Muscle layer of duodenum (tissue), 2 donors: Measurements from ENCODE around the gene INO80E.

Experiments
- H3K27ac ChIP-seq: one replicate; pipeline ENCODE4 v1.7.0; 2013; ENCODE audit warnings: mild to moderate bottlenecking, low read length
- H3K27me3 ChIP-seq: one replicate; pipeline ENCODE4 v1.7.0; 2013; ENCODE audit warnings: low read depth, mild to moderate bottlenecking, control low read depth, low read length
- H3K36me3 ChIP-seq, 2 donors: one replicate each; pipeline ENCODE4 v1.7.0; 2013; ENCODE audit warnings: low read length in 2 of 2, control low read depth in 1 of 2, mild to moderate bottlenecking in 1 of 2; ENCODE audit not compliant: insufficient read depth in 2 of 2, control insufficient read depth in 1 of 2
- H3K4me1 ChIP-seq, 2 donors: one replicate each; pipeline ENCODE4 v1.7.0; 2013; ENCODE audit warnings: low read length in 2 of 2, mild to moderate bottlenecking in 2 of 2, control low read depth in 1 of 2, moderate library complexity in 1 of 2; ENCODE audit not compliant: insufficient read depth in 2 of 2, control insufficient read depth in 1 of 2
- H3K4me3 ChIP-seq, 2 donors: one replicate each; pipeline ENCODE4 v1.7.0; 2013; ENCODE audit warnings: low read length in 2 of 2, low read depth in 1 of 2, mild to moderate bottlenecking in 1 of 2
- H3K9me3 ChIP-seq, 2 donors: one replicate each; pipeline ENCODE4 v1.7.0; 2013; ENCODE audit warnings: low read length in 2 of 2, control low read depth in 1 of 2, mild to moderate bottlenecking in 1 of 2; ENCODE audit not compliant: control insufficient read depth in 1 of 2
- donor health status: healthy.

The INO80E gene

GRCh38 chr16:30051518-30051917, 55.5 kb downstream of the INO80E start:
- H3K4me3 ChIP-seq, result no peak overlapping the region
- no peaks in the 10 kb centered on the region for H3K9me3 ChIP-seq
- H3K36me3 ChIP-seq, result no peaks in the 10 kb centered on the region
- peaks cover 6 to 8% of the 10 kb centered on the region in 2 donors for H3K4me1 ChIP-seq
- H3K27ac ChIP-seq, result no peak overlapping the region
- no peaks in the 10 kb centered on the region for H3K27me3 ChIP-seq

- no peaks in the 10 kb centered on the region for H3K9me3 ChIP-seq
- H3K4me1 ChIP-seq, result peaks cover 6 to 8% of the 10 kb centered on the region in 2 donors
- H3K27ac ChIP-seq, result peak overlapping the region; percentile 1
- peak overlapping the region; percentile 78 to 79 for H3K4me3 ChIP-seq
- H3K36me3 ChIP-seq, result no peaks in the 10 kb centered on the region
- H3K27me3 ChIP-seq, result no peaks in the 10 kb centered on the region
Observed at GRCh38 chr16:30052671-30053372, 56.8 kb downstream of the INO80E start.

DNA sequence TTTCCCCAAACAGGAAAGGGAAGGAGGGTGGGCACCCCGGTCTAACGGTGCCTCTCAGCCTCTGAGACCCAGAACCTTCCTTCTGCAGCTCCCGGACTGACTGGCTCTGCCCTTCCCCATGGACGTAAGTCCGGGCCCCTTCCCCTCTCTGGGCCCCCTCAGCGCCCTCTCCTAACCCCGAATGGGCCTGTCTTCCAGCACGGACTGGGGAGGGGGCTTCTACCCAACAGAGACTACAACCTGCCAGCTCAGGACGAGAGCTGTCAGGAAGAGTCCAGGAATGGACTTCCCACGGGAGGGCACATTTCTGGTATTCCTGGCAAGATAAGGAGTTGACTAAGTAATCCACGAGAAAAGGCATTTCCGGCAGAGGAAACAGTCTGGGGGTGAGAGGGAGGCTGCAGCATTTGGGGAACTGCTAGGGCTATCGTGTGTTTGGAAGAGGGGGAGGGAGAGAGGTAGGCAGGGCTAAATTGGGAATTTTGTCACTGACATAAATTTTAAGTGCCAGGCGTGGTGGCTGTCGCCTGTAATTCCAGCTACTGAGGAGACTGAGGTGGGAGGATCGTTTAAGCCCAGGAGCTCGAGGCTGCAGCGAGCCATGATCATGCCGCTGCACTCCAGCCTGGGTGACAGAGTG, 57.5 kb downstream of the INO80E start:
- Histone ChIP-seq H3K4me1 (peaks cover 6 to 8% of the 10 kb centered on the region in 2 donors), H3K27ac (peak overlapping the region; percentile 1), H3K4me3 (peak overlapping the region; percentile 78 to 79), H3K36me3 (no peaks in the 10 kb centered on the region), H3K9me3 (no peaks in the 10 kb centered on the region), H3K27me3 (no peaks in the 10 kb centered on the region)

DNA sequence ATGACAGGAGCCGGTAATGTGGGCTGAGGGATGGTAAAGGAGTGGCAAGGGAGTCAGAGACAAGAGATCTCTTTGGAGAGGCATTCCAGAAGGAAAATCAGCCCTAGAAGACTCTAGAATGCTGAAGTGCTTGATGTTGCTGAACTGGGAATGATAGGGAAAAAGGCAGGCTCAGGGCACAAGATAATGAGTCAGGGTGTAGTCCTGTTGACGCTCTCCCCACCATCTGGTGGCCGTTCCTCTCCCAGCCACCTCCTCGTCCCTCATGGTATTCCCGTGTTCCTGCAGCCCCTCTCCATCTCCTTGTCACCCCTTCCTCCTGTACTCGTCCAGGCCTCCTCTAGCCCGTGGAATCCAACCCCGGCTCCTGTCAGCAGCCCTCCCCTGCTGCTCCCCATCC, 58.4 kb downstream of the INO80E start:
- Histone ChIP-seq H3K27ac (no peak overlapping the region), H3K4me3 (no peak overlapping the region)

GRCh38 chr16:30054959-30055553, 59.0 kb downstream of the INO80E start:
- Histone ChIP-seq H3K27ac (no peak overlapping the region), H3K9me3 (no peaks in the 10 kb centered on the region)

More for the DNA sequence above, 58.4 kb downstream of the INO80E start:
- Histone ChIP-seq H3K4me1 (peaks cover 6 to 8% of the 10 kb centered on the region in 2 donors), H3K27me3 (no peaks in the 10 kb centered on the region), H3K9me3 (no peaks in the 10 kb centered on the region), H3K36me3 (no peaks in the 10 kb centered on the region)

More at GRCh38 chr16:30054959-30055553, 59.0 kb downstream of the INO80E start:
- peaks cover 6 to 8% of the 10 kb centered on the region in 2 donors for H3K4me1 ChIP-seq
- no peaks in the 10 kb centered on the region for H3K36me3 ChIP-seq
- H3K4me3 ChIP-seq, result no peak overlapping the region
- no peaks in the 10 kb centered on the region for H3K27me3 ChIP-seq
